Measurements from ENCODE around the gene EPS8L3.
A peak's percentile ranks its signal among the peaks of the same experiment; 100 is the strongest.
"Not testable (repeated sequence)": the region's sequence is repeated elsewhere in the genome, so short reads cannot be mapped to it uniquely, and the experiment has no call there.

EPS8L3 gene, protein sequence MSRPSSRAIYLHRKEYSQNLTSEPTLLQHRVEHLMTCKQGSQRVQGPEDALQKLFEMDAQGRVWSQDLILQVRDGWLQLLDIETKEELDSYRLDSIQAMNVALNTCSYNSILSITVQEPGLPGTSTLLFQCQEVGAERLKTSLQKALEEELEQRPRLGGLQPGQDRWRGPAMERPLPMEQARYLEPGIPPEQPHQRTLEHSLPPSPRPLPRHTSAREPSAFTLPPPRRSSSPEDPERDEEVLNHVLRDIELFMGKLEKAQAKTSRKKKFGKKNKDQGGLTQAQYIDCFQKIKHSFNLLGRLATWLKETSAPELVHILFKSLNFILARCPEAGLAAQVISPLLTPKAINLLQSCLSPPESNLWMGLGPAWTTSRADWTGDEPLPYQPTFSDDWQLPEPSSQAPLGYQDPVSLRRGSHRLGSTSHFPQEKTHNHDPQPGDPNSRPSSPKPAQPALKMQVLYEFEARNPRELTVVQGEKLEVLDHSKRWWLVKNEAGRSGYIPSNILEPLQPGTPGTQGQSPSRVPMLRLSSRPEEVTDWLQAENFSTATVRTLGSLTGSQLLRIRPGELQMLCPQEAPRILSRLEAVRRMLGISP

DNA sequence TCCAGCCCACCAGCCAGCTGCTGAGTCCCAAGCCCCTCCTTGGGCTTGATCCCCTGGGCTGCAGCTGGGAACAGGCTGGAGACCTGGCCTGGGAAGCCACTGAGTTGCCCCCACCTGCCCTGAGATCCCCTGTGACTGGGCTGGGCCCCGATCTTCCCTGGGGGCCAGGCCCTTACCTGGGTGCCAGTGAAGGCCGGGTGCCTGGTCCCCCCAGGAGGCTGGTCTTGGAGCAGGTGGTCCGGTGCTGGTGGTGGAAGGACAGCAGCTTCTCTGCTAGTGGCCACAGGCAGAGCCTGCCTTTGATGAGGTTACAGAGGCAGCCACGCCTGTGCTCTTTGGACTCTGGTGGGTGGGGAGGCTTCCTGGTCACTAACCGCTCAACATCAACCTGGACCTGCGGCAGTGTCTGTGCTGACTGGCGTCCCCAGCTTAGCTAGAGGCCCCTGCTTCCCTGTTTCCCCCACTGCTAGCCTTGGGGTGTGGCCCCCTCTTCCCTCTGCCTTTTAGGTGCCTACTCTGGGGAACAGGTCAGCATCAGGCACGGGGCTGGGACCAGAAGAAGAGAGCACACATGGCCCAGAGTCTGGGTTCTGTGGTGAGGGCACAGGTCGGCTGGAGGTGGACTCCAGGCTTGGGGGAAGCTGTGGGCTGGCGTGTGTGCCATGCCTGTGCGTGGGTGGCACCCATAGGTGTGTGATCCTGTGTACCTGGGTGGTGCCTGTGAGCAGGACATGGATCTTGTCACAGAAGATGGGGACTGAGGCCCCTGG lies at the start of gene EPS8L3:
Gene EPS8L3 (minus strand): TSS at position 278 of the 770 bp plus-strand sequence. CDS start 2,174 bp downstream, outside the sequence.
- no peak for DNase-seq (ENCODE audit: low read depth in 2 of 2)

DNA sequence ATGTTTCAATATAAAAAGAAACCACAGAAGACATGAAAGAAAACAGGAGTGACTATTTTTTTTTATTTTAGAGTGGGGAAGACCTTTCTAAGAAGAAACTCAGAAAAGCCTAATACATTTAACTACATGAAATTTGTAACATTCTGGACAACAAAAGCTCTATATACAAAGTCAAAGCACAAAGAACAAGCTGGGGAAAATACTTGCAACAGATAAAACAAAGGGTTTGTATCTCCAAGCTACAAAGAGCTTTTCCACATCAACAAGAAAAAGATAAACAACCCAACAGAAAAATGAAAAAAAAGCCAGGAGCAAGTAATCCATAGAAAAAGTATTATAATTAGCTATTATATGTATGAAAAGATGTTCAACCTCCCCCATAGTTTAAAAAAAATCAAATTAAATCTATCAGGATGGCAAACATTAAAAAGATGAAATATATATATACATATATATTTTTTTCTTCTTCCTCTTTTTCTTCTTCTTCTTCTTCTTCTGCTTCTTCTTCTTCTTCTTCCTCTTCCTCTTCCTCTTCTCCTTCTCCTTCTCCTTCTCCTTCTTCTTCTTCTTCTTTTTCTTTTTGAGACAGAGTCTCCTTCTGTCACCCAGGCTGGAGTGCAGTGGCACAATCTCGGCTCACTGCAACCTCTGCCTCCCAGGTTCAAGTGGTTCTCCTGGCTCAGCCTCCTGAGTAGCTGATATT lies 49.1 kb upstream of the EPS8L3 start:
- no peak for DNase-seq (ENCODE audit: low read depth in 2 of 2)

DNA sequence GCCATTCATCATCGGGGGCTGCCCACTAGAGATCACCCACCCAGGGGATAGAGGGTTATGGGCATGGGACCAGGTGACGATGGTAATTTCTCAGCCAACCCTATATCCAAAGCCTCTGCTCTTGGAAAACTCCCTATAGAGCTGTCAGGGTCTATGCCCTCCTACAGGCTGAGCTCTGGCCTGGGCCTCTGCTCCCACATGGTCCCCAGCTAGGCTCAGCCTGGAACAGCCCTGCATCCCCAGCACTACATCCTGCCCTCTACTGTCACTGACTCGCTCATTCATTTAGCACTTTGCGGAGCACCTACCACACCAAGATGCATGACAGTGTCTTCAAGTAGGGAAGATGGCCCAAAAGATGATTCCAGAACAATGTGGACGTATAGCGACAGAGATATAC lies 45.0 kb upstream of the EPS8L3 start:
- DNase-seq (ENCODE audit: low read depth in 2 of 2) = no peak

DNA sequence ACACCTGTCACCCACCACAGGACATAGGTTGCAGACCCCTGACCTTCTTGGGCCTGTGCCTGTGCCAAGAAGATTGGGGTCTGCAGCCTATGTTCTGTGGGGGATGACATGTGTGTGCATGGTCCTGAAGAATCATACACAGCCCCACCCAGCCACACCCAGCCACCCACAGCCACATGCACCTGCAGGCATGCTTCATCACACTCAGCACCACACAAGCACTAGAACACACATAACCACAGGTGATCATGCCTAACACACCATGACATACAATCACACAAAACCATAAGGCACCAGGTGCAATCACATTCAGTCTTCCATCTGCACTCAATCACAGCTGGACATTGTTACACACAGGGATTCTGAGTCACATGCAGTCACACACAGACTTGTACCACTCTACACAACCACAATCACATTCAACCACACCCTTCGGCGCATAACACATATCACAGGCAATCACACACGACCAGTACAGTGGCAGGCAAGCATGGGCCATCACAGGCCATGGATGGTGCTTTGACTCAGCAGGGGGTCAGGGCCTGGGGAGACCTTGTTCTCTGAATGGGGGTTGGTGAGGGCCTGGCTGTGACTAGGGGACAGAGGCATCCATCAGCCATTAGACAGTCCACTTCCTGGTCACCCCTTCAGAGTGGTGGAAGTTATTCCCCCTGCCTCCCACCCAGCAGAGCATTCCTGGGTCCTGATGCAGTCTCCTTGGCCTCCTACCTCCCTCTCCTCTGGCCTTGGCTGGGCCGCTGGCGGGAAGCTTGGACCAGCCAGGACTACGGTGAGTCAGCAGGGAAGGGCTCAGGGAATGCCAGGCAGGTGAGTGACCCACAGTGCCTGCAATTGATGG lies 44.3 kb upstream of the EPS8L3 start:
- DNase-seq (ENCODE audit: low read depth in 2 of 2) = no peak

DNA sequence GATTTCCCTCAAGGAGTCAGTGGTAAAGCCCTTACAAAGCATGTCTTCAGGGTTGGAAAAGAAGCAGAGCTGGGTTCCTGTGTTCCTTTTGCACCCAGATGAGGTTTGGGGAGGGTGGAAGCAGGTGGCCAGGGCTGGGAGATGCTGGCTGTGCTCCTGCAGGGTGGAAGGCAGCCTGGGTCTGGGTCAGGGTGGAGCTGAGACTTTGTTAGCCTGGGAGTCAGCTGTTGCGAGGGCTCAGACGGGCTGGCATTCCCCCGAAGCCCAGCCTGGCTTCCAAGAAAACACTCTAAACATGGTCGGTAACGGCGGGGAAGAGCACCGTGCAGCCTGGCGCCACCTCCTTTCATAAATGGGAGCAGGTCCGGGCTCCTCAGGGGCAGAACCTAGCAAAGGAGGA lies 43.7 kb upstream of the EPS8L3 start:
- DNase-seq (ENCODE audit: low read depth in 2 of 2) = no peak

DNA sequence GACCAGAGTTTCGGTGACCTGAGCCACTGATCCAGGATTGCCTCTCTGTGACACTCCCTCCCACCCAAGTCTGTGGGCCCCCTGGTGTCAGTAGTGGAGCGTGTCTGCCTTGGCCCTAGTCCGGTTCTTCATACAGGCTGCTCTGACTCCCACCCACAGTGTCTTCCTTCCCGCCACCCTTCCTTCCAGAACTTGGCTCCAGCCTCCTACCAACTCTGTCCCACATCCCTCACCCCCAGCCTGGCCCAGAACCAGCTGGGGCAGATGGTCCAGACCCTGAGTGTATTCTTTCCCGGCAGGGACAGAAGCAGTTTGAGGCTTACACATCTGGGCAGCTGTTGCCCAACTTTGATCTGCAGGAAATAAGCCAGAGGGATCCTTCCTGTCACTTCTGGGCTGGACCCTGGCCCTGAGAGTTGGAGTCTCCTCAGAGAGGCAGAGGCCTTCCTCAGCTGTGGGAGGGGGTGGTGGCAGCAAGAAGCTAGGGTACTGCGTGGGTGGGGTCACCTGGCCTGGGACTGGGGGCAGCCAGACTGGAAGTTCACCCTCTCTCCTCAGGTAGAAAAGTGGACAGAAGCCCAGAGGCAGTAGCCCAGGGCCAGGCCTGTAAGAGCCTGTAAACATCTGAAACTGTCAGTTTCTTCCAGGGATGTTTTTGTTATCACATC lies 43.1 kb upstream of the EPS8L3 start:
- no peak for DNase-seq (ENCODE audit: low read depth in 2 of 2)

DNA sequence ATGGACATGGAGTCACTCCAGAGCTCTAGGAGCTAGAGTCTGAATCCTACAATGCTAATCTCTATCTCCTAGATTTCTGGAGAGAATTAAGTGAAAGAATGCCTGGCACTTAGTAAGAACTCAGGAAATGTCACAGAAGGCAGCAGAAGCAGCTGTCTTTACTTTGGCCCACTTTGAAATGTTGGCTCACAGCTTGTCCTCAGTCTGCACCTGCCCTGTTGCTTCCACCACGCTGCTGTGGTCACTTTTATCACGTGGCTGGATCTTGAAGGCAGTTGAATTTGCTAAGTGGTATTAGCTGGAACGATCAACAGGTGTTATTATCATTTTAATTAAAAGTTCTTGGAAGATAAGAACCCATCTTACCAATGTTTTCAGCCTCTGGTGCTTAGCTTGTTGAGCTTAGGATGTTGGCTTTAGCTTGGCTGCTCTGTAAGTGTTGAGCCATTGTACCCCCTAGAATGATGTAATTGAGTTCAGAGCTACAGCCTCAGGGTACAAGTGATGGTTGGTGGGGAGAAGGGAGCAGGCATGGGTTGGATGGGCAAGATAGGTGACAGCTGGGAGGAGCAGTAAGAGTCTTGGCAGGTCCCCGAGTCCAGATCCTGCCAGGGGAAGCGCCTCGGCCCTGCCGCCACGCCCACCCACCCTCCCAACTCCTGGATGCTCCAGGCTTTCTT lies 41.9 kb upstream of the EPS8L3 start:
- DNase-seq (ENCODE audit: low read depth in 2 of 2) = no peak

DNA sequence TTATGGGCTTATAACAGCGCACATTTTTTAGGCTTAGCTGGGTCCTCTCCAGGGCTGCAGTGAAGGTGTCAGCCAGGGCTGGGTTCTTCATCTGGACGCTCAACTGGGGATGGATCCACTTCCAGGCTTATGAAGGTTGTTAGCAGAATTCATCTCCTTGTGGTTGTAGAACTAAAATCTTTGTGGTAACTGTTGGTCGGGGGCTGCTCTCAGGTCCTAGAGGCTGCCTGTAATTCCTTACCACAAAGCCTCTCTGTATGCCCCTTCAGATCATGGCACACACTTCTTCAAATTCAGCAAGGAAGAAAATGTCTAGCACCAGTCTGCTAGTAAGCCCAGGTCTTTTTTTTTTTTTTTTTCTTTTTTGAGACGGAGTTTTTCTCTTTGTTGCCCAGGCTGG lies 40.9 kb upstream of the EPS8L3 start:
- no peak for DNase-seq (ENCODE audit: low read depth in 2 of 2)

DNA sequence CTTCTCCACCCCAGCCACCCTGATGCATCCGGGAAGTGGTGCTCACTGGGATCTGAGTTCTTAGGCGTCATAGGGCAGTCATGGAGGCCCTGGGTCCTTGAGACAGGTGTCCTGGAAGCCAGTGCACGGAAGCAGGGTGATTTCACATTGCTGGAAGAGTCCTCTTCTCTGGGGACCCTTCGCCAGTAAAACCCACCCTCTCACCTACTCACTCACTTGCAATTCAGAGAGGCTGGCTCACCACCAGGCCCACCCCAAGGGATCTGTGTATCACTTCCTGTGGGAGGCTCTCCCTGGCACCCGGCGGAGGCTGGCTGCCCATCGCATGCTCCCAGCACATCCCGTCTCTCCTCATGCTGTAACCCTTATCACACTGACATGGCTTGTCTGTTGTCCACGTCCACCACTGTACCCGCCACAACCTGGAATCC lies 40.2 kb upstream of the EPS8L3 start:
- DNase-seq (ENCODE audit: low read depth in 2 of 2) = no peak

DNA sequence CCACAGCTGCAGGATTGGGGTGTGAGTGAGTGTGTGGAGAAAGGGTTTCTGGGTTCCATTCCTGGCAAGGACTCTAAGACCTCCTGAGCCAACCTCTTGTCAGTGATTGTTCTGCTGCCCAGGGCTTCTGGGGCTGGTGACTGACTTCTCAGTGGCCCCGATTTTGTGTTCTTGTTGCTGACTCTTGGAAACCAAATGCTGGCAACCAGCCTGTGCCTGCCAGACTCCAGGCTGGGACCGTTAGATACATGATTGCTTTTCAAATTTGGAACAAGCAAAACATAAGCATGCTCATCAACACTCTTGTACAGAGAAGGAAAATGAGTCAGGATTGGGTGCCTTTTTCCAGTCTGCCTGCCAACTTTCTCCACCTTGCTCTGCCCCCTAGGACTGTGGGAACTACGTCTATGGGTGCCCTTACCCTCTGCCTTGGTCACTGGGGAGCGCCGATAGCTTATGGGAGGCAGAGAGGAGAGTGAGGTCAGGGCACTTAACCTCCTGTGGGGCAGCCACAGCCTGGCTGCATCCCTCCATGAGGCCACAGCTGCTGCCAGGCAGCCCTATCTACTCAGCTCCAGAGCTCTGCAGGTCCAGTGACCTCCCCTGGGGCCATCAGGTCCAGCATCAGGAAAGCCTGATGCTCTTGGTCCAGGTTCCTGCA lies 39.3 kb upstream of the EPS8L3 start:
- DNase-seq (ENCODE audit: low read depth in 2 of 2) = no peak

DNA sequence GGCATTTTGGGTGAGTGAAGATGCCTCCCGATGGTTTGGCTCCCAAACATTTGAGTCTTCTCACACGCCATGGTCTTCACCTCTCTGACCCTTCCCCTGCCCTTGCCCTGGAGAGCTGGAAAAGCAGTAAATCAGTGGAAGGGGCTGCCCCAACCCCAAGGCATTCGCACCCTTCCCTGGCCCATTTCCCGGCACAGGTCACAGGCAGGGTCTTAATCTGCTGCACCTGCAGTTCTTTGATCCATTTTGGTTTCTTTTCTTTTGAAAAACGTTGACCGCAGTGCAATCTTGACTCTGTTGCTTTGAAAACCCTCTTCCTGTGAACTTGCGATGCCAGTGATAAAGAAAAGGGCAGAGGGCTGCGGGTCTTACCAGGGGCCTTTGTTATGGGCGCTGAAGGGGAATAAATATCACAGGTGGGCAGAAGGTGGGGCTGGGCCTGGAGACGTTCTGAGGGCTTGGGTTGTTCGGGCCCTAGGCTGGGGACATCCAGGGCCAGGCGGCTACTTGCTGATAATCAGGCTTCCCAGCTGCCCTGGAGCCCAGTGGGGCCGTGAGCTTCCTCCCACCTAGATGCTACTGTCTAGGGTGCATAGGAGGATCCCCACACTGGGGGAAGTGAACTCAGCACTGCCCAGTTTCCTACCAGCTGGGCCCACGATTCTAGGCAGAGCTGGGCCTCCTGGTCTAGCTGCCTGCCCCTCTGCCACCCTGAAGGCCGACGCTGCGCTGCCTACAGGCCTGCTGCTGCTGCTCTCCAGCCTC lies 38.6 kb upstream of the EPS8L3 start:
- DNase-seq (ENCODE audit: low read depth in 2 of 2) = peak; percentile 13 to 38

DNA sequence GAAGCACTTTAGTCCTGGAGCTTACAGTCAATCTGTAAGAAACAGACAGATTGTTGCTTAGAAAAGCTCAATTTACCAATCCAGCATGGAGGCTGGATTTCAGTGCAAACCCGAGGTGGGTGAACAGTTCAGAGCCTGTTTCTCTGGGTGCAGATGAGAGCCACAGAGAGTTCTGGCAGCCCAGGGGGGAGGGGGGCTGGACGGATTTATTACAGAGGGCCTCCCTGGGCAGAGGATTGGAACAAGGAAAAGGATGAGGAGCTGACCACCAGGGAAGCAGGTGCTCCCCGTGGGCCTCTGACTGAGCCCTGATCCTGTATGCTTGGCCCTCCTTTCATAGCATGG lies 38.0 kb upstream of the EPS8L3 start:
- no peak for DNase-seq (ENCODE audit: low read depth in 2 of 2)

DNA sequence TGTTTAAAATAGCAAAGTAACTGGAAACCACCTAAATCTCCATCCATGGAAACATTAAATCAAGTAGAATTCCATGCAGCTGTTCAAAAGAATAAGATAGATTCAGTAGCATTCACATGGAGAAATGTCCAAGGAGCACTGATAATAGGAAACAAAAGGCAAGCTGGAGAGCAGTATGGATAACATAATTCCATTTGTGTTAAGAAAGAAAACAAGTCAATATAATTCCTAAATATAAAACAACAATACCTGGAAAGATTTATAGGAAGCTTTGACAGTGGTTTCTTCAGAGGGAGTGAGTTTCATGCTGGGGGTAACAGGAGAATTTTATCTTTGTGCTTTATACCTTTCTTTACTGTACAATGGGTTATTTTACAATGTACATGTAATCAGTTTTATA lies 36.6 kb upstream of the EPS8L3 start:
- DNase-seq (ENCODE audit: low read depth in 2 of 2) = no peak

DNA sequence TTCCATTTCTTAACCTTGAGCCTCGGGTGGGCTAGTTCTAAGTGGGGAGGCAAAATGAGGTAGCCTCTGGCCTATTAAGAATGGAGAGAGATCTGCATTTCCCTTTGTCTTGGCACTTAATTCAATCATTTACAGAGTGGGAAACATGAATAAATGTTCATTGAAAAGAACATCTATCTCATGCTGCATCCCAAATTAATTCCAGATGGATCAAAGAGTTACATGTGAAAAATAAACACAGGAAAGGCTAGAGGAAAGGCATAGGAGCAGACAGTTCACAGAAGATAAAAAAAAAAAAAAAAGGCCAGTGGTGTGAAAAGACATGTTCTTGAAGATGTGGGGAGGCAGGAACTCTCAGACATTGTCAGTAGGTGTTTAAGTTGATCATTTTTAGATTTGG lies 35.7 kb upstream of the EPS8L3 start:
- DNase-seq (ENCODE audit: low read depth in 2 of 2) = no peak

DNA sequence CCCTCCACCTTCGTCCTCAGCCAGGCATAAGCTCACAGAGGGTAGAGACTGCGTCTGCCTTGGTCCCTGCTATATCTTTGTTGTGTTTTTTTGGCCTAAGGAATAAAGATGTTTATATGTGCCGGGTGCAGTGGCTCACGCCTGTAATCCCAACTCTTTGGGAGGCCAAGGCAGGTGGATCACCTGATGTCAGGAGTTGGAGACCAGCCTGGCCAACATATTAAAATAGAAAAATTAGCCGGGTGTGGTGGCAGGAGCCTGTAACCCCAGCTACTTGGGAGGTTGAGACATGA lies 33.5 kb upstream of the EPS8L3 start:
- DNase-seq (ENCODE audit: low read depth in 2 of 2) = not testable (repeated sequence)

DNA sequence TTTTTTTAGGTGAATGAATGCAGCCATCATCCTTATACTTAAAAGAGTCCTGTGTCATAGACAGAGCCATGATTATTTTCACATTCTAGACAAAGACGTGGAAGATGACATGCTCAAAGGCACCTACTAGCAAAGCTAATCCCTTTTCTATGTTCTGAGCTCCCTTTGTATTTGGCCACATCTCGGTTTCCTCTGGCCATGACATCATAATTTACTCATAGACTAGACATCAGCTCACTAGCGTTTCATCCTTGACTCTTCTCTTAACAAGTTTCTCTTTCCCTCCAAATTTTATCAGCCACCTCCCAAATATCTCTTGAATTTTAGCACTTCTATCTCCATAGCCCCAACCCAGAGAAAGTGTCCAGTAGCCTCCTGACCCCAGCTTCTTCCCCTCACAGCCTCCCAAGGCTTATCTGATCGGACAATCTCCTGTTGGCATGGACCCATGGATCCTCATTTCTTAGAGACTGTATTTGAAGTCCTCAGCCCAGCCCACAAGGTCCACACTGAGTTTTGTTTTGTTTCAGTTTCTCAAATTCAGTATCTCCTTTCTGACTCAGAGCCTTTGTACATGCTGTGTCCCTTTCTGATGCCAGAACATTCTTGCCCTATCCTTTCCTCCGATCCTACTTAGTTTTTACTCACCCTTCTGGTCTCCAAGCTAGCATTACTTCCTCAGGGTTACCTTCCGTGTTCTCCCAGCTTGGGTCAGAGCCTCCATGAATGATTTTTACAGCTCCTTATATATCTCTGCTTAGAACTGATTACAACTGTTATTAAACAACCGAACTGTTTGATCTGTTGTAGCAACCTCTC lies 33.0 kb upstream of the EPS8L3 start:
- no peak for DNase-seq (ENCODE audit: low read depth in 2 of 2)

DNA sequence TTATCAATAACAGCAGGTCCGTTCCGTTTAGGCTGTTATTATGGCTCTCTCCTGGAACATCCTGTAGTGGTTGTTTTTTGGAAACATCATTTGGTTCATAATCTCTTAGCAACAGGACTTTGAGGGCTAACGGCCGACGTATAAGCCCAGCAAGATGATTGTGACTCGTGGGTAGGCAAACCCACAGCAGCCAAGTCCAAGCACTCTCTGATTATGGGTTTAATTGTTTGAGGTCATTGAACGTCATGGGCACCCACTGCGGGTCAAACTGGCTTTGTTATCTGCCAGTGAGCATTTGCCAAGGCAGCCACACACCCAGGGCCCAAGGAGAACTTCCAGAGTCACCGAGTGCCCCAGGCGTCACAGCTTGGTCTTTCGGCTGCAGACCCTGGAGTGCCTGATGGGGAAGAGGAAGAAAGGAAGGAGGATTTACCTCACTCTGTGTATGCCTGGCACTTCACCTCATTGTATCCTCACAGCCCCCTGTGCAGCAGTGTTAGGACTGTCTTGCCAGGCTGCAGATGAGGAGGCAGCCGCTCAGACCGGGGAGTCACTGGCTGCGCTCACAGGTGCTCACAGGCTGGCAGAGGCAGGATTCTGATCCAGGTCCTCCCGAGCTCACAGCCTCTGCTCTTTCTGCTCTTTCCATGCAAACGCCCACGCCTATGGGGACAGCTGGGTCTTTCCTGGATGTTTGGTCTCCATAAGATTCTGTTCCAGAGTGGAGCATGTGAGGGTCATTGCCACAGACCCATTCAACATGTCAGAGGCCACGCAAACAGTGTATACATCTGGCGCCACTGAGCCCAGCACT lies 30.8 kb upstream of the EPS8L3 start:
- no peak for DNase-seq (ENCODE audit: low read depth in 2 of 2)

Data from stimulated activated CD8-positive, alpha-beta memory T cell treated with anti-CD3 and anti-CD28 coated beads, Interleukin-7, amount 100 ng/mL, for 4 hours (primary cell).